GM10847 (cell line): ENCODE data around the gene MACROD2.

Experiments used
- POLR2A ChIP-seq: IDR thresholded peaks from 2 replicates; pipeline ENCODE4 v1.6.1; 2011; ENCODE audit not compliant: insufficient read length; ENCODE audit errors: extremely low read depth

Gene MACROD2

DNA sequence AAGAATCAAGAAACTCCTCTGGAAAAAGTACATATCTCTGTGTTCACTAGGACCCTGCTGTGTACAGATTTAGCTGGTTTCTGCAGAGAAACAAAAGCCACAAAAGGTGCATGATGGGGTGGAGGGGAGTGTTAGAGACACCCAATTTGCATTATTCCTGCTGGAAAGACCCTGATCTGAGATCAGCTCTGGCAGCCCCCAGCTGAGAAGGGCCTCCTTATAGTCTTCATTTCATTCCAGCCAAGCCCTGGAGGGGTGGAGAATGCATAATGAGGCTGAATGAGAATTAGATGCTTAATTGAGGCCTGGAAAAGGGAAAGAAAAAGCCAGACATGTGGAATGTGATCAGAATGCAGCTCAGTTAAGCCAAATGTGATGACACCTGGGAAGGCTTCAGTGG, 2032.4 kb downstream of the MACROD2 start:
- no peak for TF ChIP-seq POLR2A

DNA sequence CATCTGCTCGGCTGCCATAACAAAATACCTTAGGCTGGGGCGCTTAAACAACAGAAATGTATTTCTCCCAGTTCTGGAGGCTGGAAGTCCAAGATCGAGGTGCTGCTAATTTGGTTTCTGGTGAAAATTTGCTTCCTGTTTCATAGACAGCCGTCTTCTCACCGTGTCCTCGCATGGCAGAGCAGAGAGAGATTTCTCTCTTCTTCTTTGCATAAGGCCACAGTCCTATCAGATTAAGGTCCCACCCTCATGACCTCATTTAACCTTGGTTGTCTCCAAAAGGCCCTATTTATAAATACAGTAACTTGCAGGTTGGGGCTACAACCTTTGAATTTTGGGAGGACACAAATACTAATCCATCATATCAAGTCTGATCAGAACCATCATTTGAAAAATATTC, 2033.6 kb downstream of the MACROD2 start:
- no peak for TF ChIP-seq POLR2A

DNA sequence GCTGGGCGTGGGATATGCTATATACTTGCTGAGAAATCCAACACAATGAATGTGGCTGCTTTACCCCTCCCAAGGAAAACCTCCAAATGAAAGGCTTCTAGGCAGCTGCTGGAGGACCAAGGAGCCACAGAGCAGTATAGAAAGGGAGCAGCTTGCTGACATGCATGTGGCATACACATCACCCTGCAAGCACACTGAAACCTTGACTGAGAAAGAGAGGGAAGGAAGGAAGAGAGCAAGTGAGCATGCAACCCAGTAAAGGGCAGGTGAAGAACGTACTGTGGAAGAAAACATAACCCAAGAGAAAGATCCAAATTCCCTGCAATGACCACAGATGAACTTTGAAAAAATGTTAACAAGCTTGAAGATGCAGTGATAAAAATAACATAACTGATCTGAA, 2034.9 kb downstream of the MACROD2 start:
- no peak for TF ChIP-seq POLR2A

DNA sequence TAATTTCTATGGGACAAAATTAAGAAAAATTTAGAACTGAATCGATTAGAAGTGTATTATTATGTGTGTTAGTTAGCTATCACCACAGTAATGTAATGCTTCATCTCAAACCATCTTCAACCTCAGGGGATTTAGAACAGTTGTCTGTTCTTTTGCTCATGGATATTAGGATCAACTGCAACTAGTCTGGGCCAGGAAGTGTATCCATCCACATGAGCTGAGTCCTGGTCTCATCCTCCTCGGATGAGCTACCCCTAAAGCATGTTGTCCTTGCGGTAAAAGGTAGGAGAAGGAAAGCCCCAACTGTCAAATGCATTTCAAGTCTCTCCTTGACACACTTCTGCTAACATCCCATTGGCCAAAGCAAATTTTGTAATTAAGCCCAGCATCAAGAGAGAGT, 2040.3 kb downstream of the MACROD2 start:
- TF ChIP-seq POLR2A = no peak

DNA sequence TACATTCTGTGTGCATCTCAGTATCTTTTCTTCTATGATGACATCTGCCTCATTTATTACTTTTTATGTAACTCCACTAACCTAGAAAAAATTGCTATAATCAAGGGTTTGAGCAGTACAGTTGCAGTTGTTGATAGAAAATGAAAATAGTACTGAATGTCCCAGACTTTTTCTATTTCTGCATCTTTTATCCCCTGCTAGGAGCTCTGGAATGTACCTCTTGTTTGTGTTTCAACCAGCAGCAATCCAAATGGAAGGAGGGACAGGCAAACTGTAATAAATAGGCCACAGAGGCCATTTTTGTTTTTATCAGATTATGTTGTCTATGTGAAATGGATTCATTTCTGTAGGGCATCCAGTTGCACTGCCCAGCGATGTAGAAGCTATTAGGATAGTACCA, 2041.0 kb downstream of the MACROD2 start:
- TF ChIP-seq POLR2A = no peak

DNA sequence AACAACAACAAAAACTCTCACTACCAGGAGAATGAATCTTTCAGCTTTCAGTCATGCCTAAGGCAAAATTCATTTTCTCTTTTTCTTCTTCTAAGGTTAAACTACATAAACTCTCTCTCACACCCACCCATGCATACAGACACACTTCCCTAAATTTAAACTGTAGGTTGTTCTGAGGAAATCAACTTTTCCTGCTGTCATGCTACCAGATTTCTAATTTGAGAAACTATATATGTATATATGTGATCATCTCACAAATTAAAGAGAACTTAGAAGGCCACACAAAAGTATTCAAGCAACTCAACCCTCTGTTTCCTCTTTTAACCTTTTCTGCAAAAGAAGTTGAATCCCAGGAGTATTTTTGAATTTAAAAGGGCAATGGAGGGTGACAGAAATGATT, 2045.4 kb downstream of the MACROD2 start:
- no peak for TF ChIP-seq POLR2A

DNA sequence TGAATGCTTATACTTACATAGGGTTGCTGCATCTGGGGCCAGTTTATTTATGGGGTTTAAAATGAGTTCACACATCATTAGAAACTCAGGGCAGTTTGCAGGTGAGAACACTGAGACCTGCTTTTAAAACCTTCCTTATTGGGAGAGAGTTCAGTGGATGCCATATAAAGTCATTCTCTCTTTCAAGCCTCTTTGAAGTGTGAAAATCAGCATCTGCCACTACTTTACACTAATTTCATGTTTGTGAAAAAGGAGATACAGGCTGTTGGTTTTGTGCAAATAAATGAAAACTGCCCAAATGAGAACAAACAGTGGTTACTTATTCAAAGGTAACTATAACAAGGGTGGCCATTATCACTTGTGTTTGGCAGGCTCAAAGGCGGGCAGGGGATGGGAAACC, 2047.4 kb downstream of the MACROD2 start:
- TF ChIP-seq POLR2A = no peak

DNA sequence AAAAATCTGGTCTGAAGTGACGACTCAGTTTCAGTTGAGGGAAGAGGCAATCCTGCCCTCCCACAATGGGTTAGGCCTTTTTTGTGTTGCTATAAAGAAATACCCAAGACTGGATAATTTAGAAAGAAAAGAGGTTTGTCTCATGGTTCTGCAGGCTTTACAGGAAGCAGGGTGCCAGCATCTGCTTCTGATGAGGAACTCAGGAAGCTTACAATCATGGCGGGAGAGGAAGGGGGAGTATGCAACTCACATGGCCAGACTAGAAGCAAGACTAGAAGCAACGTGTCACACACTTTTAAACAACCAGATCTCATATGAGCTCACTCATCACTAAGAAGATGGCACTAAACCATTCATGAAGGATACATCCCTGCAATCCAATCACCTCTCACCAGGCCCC, 2048.6 kb downstream of the MACROD2 start:
- TF ChIP-seq POLR2A = no peak

DNA sequence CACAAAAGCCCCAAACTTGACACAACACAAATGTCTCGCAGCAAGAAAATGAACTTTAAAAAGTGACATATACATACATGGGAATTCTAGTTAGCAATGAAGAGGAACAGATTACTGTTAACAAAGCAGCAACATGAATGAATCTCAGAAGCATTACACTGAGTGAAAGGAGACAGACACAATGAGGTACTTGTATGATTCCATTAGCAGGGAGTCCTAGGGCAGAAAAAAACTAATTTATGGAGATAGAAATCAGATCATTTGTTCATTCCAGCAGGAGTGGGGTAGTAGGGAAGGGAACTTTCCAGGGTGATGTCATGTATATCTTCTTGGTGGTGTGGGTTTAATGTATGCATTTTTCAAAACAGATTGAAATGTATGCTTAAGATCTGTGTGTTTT, 2053.6 kb downstream of the MACROD2 start:
- no peak for TF ChIP-seq POLR2A

DNA sequence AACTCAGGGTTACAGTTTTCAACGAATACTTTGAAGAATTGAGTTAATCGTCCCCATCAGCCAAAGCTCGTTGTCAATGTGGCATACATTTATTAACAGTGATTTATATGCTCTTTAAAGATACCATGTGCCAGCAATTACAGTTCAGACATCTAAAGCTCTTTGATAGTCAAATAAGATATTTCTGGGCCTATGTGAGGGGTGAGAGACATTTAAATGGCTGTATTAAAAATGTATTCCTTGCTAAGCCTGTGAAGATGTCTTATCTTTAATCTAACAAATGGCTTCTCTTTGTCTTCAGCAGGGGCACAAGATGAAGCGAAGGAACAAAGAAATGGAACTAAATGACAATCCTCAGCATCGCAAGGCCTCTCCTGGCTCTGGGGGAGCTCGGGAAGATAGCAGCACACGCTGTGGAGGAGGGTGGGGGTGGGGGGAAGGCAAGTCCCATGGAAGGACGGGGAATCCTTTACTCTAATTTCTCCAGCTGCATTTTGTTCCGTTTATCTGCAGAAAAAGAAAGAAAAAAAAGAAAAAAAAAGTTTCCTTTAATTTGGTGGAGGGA, 2054.3 kb downstream of the MACROD2 start:
- TF ChIP-seq POLR2A = no peak

DNA sequence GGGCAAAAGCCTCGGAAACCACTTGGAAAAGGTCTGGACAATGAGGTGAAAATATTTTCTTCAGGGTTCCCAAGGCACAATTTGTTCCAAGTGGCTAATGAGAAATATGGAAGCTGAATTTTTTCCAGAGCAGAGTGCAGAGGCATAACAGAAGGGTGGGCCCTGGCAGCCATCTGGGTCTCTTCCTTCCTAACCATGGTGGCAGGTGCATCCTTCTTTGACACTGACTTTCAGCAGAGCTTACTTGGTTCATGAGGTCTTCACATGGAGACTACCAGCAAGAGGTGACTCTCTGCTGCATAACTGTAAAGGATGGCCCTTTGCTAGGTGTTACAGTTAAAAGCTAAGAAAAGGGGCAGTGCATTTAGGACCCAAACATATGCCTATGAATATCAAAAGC, 2055.1 kb downstream of the MACROD2 start:
- no peak for TF ChIP-seq POLR2A

DNA sequence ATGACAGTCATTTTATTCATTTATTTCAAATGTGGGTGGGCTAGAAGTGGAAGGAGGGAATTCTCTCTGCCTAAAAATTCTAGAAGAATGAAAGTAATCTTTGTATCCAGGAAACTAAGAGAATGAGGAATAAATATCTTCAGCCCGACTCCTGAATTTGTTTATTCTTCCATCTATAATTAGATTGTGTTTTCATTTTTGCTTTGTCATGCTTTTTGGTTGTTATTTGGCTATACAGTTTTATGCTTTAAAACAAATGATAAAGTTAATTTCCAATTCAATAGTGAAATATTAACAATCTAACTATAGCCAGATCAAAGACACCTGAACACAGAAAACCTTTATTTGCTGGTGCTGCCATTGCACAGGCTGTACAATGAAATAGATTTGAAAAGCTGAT, 2056.7 kb downstream of the MACROD2 start:
- TF ChIP-seq POLR2A = no peak

DNA sequence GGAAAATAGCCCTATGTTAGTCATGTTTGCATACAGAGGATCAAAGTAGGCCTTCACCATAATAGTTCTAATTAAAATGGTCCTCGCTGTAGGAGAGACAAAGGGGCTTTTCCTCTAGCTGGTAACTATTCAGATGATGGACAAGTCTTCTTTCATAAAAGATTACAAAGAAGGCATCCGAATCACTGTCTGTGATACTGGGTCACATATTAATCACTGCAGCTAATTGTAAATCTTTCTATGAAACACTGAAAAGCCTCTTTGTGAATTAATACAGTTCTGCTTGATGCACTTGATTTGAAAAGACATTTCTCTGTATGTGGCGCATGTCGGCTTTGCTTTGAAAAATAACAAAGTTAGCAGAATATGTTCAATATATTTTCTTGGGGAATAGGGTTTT, 2057.1 kb downstream of the MACROD2 start:
- TF ChIP-seq POLR2A = no peak

DNA sequence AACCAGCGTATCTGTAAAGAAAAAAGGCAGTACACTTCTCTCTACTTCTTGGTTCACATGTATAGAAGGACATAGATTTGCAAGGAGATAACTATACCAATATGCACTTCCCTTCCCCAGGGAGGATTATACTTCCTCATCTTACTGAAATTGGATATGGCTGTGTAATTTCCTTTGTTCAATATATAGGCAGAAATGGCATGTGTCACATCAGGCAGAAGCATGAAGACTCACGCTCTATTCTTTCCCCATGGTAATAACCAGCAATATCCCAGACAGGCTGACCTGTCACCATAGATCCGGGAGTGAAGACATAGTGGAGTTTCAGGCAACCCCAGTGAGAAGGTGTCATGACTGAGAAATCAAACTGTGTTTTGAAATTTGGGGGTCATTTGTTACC, 2059.7 kb downstream of the MACROD2 start:
- TF ChIP-seq POLR2A = no peak

DNA sequence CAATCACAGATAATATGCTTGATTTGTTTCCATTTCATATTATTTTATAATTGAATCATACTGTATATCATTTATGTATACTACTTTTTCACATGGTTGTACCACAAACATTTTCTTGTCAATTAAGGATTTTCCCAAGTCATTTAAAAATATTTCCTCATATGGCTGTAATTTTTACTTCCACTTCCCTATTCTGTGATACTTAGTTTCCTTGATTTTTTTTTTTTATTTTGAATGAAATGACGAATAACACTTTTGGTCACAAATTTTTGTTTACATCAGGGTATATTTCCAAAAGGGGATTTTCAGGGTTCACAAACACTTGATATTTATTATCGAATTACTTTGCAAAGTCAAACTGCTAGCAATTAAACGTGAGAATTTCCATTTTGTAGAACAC, 2062.3 kb downstream of the MACROD2 start:
- TF ChIP-seq POLR2A = no peak

DNA sequence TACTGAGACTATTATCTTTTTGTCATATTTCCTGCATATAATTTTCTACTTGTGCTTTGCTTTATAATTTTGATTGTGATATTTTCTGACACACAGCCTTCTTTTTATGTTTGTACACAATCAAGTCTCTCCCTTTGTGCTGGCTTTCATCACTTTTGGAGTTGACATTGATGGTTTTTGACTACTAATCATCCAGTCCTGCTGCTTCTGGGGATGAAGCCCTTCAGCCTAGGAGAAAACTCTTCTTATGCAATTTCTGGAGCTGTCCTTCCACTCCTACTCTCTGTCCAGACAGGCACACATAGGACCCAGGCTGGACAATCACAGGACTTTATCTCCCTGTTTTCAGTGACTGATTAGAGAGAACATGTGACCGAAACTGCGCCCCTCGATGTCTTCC, 2063.0 kb downstream of the MACROD2 start:
- TF ChIP-seq POLR2A = no peak

DNA sequence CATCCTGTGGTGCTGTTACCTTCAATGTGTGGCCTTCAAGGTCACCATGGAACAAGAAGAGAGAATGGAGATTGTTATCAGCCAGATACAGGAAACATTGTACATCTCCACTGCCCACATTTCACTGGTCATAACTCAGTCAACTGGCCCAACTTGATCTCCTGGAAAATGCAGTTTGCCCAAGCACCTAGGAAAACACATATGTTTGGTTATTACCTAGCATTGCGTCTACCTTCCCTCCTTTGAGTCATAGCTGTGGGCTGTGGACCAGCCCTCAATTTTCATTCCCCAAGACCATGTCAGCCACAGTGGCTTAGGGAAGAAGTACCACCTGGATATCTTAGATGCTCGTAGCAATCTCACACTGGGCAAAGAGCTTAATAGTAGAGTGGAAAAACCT, 2064.5 kb downstream of the MACROD2 start:
- TF ChIP-seq POLR2A = no peak

DNA sequence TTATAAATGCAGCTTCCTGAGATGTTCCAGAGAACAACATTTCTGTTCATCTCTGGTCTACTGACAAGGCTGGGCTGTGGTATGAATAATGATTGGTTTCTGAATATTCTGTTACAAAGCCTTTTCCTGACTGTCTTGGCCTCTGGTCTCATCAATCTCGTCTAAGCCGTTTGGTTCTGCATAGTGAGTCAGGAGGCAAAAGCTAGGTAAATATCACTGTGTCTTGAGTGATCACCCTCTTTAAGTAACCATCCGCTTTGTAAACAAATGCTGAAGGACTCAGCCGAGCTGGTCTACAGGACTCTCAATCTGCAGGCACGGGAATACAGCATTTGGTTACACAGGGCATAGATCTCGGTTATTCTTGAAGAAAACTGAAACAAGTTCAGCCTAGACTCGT, 2066.0 kb downstream of the MACROD2 start:
- TF ChIP-seq POLR2A = no peak
